ENCODE data around the gene ALAS1. TPM values are rescaled to one million over a fixed set of nuclear protein-coding genes. Genes with fewer than 3 reads are reported as not detected.

ALAS1 gene
- total RNA-seq, 1 donor from 2014 or later: 47.8 TPM

DNA sequence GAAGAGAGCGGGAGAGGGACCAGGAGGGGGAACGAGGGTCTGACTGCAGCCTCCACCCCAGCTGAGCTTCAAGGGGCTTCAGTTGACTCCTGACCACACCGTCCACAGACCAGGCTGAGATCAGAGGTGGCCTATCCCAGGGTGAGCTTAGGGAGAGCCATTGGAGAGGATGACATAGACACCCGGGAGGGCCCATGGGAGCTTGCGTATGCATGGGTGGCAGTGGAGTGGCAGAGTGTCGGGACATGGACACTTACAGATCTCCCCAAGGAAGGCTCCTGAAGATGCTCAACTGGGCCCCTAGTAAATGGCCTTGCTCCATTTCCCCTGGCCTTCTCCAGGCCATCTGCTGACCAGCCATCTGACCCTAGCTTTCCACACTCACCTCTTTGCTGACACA, 12.6 kb upstream of the ALAS1 start:
- Mint-ChIP-seq H3K9me3 (no peaks in the 10 kb centered on the region), H3K4me3 (no peak overlapping the region), H3K27ac (ENCODE audit: unreplicated experiment) (no peak overlapping the region), H3K4me1 (peaks cover 7% of the 10 kb centered on the region), H3K27me3 (ENCODE audit: low read depth) (no peaks in the 10 kb centered on the region), H3K36me3 (ENCODE audit: low read depth) (no peaks in the 10 kb centered on the region)
- TF ChIP-seq, protein P1, sequence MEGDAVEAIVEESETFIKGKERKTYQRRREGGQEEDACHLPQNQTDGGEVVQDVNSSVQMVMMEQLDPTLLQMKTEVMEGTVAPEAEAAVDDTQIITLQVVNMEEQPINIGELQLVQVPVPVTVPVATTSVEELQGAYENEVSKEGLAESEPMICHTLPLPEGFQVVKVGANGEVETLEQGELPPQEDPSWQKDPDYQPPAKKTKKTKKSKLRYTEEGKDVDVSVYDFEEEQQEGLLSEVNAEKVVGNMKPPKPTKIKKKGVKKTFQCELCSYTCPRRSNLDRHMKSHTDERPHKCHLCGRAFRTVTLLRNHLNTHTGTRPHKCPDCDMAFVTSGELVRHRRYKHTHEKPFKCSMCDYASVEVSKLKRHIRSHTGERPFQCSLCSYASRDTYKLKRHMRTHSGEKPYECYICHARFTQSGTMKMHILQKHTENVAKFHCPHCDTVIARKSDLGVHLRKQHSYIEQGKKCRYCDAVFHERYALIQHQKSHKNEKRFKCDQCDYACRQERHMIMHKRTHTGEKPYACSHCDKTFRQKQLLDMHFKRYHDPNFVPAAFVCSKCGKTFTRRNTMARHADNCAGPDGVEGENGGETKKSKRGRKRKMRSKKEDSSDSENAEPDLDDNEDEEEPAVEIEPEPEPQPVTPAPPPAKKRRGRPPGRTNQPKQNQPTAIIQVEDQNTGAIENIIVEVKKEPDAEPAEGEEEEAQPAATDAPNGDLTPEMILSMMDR (conservative IDR thresholded peaks at IDR 0.05): no peak
- no peak for DNase-seq (ENCODE audit: low read depth, low spot score)

DNA sequence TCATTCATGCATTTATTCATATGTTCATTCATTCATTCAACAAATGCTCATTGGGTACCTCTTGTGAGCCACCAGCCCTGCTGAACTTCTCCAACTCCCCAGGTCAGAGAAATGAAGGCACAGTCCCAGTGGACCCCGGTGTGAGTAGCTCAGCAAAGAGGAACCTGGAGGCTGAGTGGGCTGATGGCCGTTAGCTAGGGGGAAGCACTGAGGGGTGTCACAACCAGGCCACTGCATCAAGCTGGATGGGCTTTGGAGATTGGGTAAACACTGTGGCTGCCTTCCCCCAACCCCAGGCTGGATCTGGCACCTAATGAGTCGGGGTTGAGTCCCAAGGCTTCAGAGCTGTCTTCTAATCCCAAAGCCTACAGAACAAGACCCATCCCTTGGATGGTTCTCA, 12.1 kb upstream of the ALAS1 start:
- TF ChIP-seq, protein P1 (conservative IDR thresholded peaks at IDR 0.05): no peak
- H3K4me3 Mint-ChIP-seq: no peak overlapping the region
- no peaks in the 10 kb centered on the region for H3K36me3 Mint-ChIP-seq (ENCODE audit: low read depth)
- no peaks in the 10 kb centered on the region for H3K9me3 Mint-ChIP-seq
- peaks cover 9% of the 10 kb centered on the region for H3K4me1 Mint-ChIP-seq
- H3K27me3 Mint-ChIP-seq (ENCODE audit: low read depth): no peaks in the 10 kb centered on the region
- H3K27ac Mint-ChIP-seq (ENCODE audit: unreplicated experiment): no peak overlapping the region
- DNase-seq (ENCODE audit: low read depth, low spot score): no peak

DNA sequence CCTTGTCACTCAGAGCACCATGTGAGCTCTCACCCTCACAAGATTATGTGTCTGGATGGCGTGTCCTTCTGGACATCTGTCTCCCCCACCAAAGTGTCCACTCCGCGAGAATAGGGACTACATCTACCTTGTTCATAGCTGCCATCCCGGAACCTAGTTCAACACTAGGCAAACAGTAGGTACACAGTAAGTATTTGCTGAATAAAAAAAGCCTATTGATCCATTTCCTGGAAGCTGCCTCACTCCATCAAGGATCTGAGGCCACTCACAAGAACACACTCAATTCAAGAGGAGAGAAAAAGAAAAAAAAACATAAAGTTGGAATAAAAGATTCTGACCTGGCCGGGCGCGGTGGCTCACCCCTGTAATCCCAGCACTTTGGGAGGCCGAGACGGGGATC, 11.2 kb upstream of the ALAS1 start:
- H3K27ac Mint-ChIP-seq (ENCODE audit: unreplicated experiment): no peak overlapping the region
- no peaks in the 10 kb centered on the region for H3K9me3 Mint-ChIP-seq
- peaks cover 11% of the 10 kb centered on the region for H3K4me1 Mint-ChIP-seq
- no peak for DNase-seq (ENCODE audit: low read depth, low spot score)
- no peak overlapping the region for H3K4me3 Mint-ChIP-seq
- TF ChIP-seq, protein P1 (conservative IDR thresholded peaks at IDR 0.05): no peak
- no peaks in the 10 kb centered on the region for H3K36me3 Mint-ChIP-seq (ENCODE audit: low read depth)
- H3K27me3 Mint-ChIP-seq (ENCODE audit: low read depth): no peaks in the 10 kb centered on the region

DNA sequence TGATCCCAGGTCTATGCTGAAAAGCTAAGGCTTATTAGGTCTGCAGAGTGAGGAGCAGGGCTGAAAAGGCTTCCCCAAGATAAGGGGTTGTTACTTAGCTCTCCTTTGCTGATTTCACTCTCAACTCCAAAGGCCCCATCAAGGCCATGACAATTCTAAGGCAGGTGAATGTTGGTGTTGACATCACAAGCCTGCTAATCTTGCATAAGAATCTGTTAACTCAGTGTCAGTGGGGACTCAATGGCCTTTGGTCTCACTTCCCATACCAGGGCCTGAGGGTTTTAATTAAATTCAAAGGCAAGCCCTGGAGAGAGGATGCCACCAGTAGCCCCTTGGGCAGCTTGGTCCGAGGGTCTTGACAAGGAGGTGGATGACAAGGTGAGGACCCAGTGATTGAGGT, 9.4 kb upstream of the ALAS1 start:
- H3K4me1 Mint-ChIP-seq: peaks cover 11% of the 10 kb centered on the region

DNA sequence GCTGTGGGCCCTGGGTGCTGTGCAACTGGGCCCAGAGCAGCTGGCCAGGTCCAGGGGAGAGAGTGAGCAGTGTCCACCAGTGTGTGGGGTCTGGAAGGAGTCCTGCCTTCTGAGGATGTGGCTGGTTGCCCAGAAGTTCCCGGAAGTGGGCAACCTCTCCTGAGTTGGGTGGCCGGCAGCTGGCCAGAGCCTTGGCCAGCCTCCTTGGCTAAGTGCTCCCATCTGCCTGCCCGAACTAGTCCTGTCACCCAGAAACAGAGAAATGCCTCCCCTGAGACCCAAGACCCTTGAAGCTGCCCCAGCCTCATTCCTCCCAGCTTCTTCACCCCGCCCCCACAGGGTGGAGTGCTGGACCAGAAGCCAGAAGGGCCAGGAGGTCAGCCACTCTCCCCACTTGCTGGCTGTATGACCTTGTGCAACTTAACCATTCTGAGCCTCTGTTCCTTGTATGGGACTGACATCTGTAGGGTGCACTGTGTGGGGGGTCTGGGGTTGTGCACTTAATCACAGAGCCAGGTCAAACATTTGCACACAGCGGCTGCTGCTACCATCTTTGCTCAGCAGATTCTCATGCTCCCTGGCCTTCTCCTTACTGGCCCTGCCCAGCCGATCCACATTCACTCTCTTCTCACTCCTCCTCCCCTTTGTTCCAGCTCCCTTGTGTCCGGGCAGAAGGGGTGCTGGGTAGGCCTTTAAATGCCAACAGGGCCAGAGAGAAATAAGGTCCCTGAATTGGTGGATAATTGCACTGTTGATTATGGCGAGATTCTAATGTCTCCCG, 7.5 kb upstream of the ALAS1 start:
- H3K36me3 Mint-ChIP-seq (ENCODE audit: low read depth): no peaks in the 10 kb centered on the region
- TF ChIP-seq, protein P1 (conservative IDR thresholded peaks at IDR 0.05): no peak
- H3K4me3 Mint-ChIP-seq: no peak overlapping the region
- no peaks in the 10 kb centered on the region for H3K27me3 Mint-ChIP-seq (ENCODE audit: low read depth)
- H3K27ac Mint-ChIP-seq (ENCODE audit: unreplicated experiment): peak overlapping the region; percentile 75
- no peaks in the 10 kb centered on the region for H3K9me3 Mint-ChIP-seq
- DNase-seq (ENCODE audit: low read depth, low spot score): no peak
- peaks cover 7% of the 10 kb centered on the region for H3K4me1 Mint-ChIP-seq

More for the DNA sequence above, 9.4 kb upstream of the ALAS1 start:
- Mint-ChIP-seq H3K36me3 (ENCODE audit: low read depth) (no peaks in the 10 kb centered on the region), H3K9me3 (no peaks in the 10 kb centered on the region), H3K27ac (ENCODE audit: unreplicated experiment) (no peak overlapping the region), H3K27me3 (ENCODE audit: low read depth) (no peaks in the 10 kb centered on the region), H3K4me3 (no peak overlapping the region)
- no peak for DNase-seq (ENCODE audit: low read depth, low spot score)
- TF ChIP-seq, protein P1 (conservative IDR thresholded peaks at IDR 0.05): no peak

Measured in neural crest cell (in vitro differentiated cells).